H1 (cell line): ENCODE data around the gene ZDHHC1. TPM values are rescaled to one million over a fixed set of nuclear protein-coding genes. Genes with fewer than 3 reads are reported as not detected.

Experiments used
- EZH2 ChIP-seq: fragments of 200-600 bp; sonication (generic); IDR thresholded peaks from 2 replicates; pipeline ENCODE4 v1.7.1; 2012; ENCODE audit warnings: low read depth, mild to moderate bottlenecking, moderate library complexity, low read length, inconsistent platforms; ENCODE audit not compliant: severe bottlenecking
- NRF1 ChIP-seq: IDR thresholded peaks from 2 replicates; pipeline ENCODE4 v1.6.1; 2011; ENCODE audit warnings: mild to moderate bottlenecking, low read depth, low read length, improper control_type of control experiment
- PHF8 ChIP-seq: fragments of 200-600 bp; sonication (generic); conservative IDR thresholded peaks from 2 replicates; pipeline ENCODE4 v1.7.1; 2012; ENCODE audit warnings: low read depth, mild to moderate bottlenecking, inconsistent platforms, low read length, moderate library complexity
- RBBP5 ChIP-seq: IDR thresholded peaks from 2 replicates; pipeline ENCODE4 v1.7.1; 2012; ENCODE audit warnings: low read depth, mild to moderate bottlenecking, inconsistent platforms, low read length, moderate library complexity, borderline replicate concordance
- TBP ChIP-seq: IDR thresholded peaks from 2 replicates; pipeline ENCODE4 v1.6.1; 2011; ENCODE audit warnings: low read depth, low read length, improper control_type of control experiment
- polyA plus RNA-seq, 7 experiments: library from polyadenylated mRNA; depleted of rRNA in 3 of 7; stranded (reverse) in 5 of 7; unstranded in 2 of 7; fragments of >200 nt in 5 of 7; fragments of 200-250 nt in 2 of 7; gene quantifications; 1 replicate in 5 of 7; 2 replicates in 1 of 7; 4 replicates in 1 of 7; pipeline versions ENCODE4 v1.2.1 to v1.2.3, GENCODE V29; 2011 to 2013; ENCODE audit warnings: missing spikeins in 2 of 7, mixed read lengths in 2 of 7
- total RNA-seq: library from RNA; stranded (reverse); fragmentation: NEBNext Ultra II Directional; extraction: Animal tissue kit (Norgen Biotek cat#: 25700); gene quantifications from 2 replicates; pipeline ENCODE4 v1.2.1, GENCODE V29; 2021

Gene ZDHHC1
- total and polyA plus RNA-seq, 2 of the 8 experiments (the other 6 are each of a cell fraction or from before 2014, with no cell fraction given): 3.1 to 4.9 TPM

GRCh38 chr16:67451704-67452435 lies 35.6 kb upstream of the ZDHHC1 start (continued):
- no peak for TF ChIP-seq NRF1
- TF ChIP-seq PHF8: no peak
- no peak for TF ChIP-seq RBBP5
- no peak for TF ChIP-seq TBP
- TF ChIP-seq EZH2: no peak
